ENCODE measurements around the gene FRMD5. TPM values are rescaled to one million over a fixed set of nuclear protein-coding genes. Genes with fewer than 3 reads are reported as not detected.
"Not testable (repeated sequence)": the region's sequence is repeated elsewhere in the genome, so short reads cannot be mapped to it uniquely, and the experiment has no call there.

Gene FRMD5
- total RNA-seq, 4 donors from 2014 or later = 0.24 to 0.94 (median 0.67) TPM; not detected in 1

GRCh38 chr15:44010089-44010488 is 185.0 kb downstream of the FRMD5 start:
- TF ChIP-seq CTCF (IDR thresholded peaks at IDR 0.05) (no peak), POLR2A (IDR thresholded peaks at IDR 0.05) (no peak)
- Histone ChIP-seq H3K36me3 (no peaks in the 10 kb centered on the region), H3K4me1 (peaks cover 1 to 15% of the 10 kb centered on the region in 2 donors), H3K27me3 (no peaks in the 10 kb centered on the region), H3K27ac (peak overlapping the region in 1 of 3 donors; percentile 17), H3K9me3 (no peaks in the 10 kb centered on the region), H3K4me3 (replicated peaks in 1 of 3) (no peak overlapping the region)
- 31 to 42% methylated on average over 1 of the region's 1 CpG for WGBS, 2 donors
- DNase-seq = no peak
- intact Hi-C loops (cut with DNase I) = no loop called here

- Histone ChIP-seq H3K27ac (no peak overlapping the region), H3K27me3 (no peaks in the 10 kb centered on the region), H3K4me3 (replicated peaks in 1 of 3) (no peak overlapping the region), H3K9me3 (no peaks in the 10 kb centered on the region), H3K4me1 (peaks cover 2 to 20% of the 10 kb centered on the region in 2 donors), H3K36me3 (no peaks in the 10 kb centered on the region)
- 90% methylated on average over 2 of the region's 2 CpGs for WGBS, 2 donors
- intact Hi-C loops (cut with DNase I) = no loop called here
- TF ChIP-seq POLR2A (IDR thresholded peaks at IDR 0.05) (no peak), CTCF (IDR thresholded peaks at IDR 0.05) (no peak)
- DNase-seq = no peak
Measured at GRCh38 chr15:44009038-44009437, 186.0 kb downstream of the FRMD5 start.

- intact Hi-C loops (cut with DNase I) = not testable (repeated sequence)
- 7 to 12% methylated on average over 6 of the region's 6 CpGs for WGBS, 2 donors
- H3K4me1 ChIP-seq = peaks cover 28 to 52% of the 10 kb centered on the region in 2 donors
Measured at GRCh38 chr15:44000248-44000647, 194.8 kb downstream of the FRMD5 start.

GRCh38 chr15:43998607-43999006 is 196.5 kb downstream of the FRMD5 start:
- peaks cover 22 to 40% of the 10 kb centered on the region in 2 donors for H3K4me1 ChIP-seq
- DNase-seq = peak in 1 of 2 donors; percentile 19
- H3K4me3 ChIP-seq (replicated peaks in 1 of 3) = no peak overlapping the region
- no peaks in the 10 kb centered on the region for H3K9me3 ChIP-seq
- intact Hi-C loops (cut with DNase I) = no loop called here
- TF ChIP-seq CTCF (IDR thresholded peaks at IDR 0.05) (no peak), POLR2A (IDR thresholded peaks at IDR 0.05) (no peak)
- H3K36me3 ChIP-seq = no peaks in the 10 kb centered on the region
- H3K27ac ChIP-seq = no peak overlapping the region
- no peaks in the 10 kb centered on the region for H3K27me3 ChIP-seq
- 42 to 64% methylated on average over 4 of the region's 4 CpGs for WGBS, 2 donors

More at GRCh38 chr15:44000248-44000647, 194.8 kb downstream of the FRMD5 start:
- peak overlapping the region; percentile 55 to 60 (median 57) for H3K27ac ChIP-seq
- DNase-seq = peak; percentile 34 to 40
- H3K27me3 ChIP-seq; H3K4me3 ChIP-seq (replicated peaks in 1 of 3); H3K36me3 ChIP-seq; H3K9me3 ChIP-seq: not testable (repeated sequence)

GRCh38 chr15:43991206-43991605 is 203.9 kb downstream of the FRMD5 start:
- no peak for DNase-seq
- intact Hi-C loops (cut with DNase I) = no loop called here
- Histone ChIP-seq H3K27me3 (no peaks in the 10 kb centered on the region), H3K9me3 (no peaks in the 10 kb centered on the region), H3K4me3 (replicated peaks in 1 of 3) (no peak overlapping the region), H3K4me1 (peaks cover 0 to 6% of the 10 kb centered on the region in 2 donors), H3K27ac (no peak overlapping the region), H3K36me3 (no peaks in the 10 kb centered on the region)
- 78 to 96% methylated on average over 2 of the region's 2 CpGs for WGBS, 2 donors
- no peak for TF ChIP-seq CTCF (IDR thresholded peaks at IDR 0.05)
- no peak for TF ChIP-seq POLR2A (IDR thresholded peaks at IDR 0.05)

GRCh38 chr15:43989938-43990337 is 205.1 kb downstream of the FRMD5 start:
- H3K27ac ChIP-seq = no peak overlapping the region
- no peak overlapping the region for H3K4me3 ChIP-seq (replicated peaks in 1 of 3)
- no peak for DNase-seq
- no peaks in the 10 kb centered on the region for H3K36me3 ChIP-seq
- H3K4me1 ChIP-seq = peaks cover 0 to 6% of the 10 kb centered on the region in 2 donors
- WGBS, 2 donors = 95 to 98% methylated on average over 14 to 15 of the region's 15 CpGs
- H3K9me3 ChIP-seq = no peaks in the 10 kb centered on the region
- intact Hi-C loops (cut with DNase I) = no loop called here
- H3K27me3 ChIP-seq = no peaks in the 10 kb centered on the region
- TF ChIP-seq CTCF (IDR thresholded peaks at IDR 0.05) = no peak
- no peak for TF ChIP-seq POLR2A (IDR thresholded peaks at IDR 0.05)
